ENCODE measurements around the gene CFAP44.
A peak's percentile ranks its signal among the peaks of the same experiment; 100 is the strongest.
"Not testable (repeated sequence)": the region's sequence is repeated elsewhere in the genome, so short reads cannot be mapped to it uniquely, and the experiment has no call there.

The CFAP44 gene

GRCh38 chr3:113441051-113441770 lies at the start of gene CFAP44:
TSS of gene CFAP44 (minus strand) at chr3:113441493. CDS start at chr3:113433664, 7,829 bp downstream.
- peak; percentile 53 for DNase-seq

- no peak for DNase-seq
These were observed 43.9 kb upstream of the CFAP44 start for GRCh38 chr3:113485161-113485609.

GRCh38 chr3:113468539-113468938 lies 27.2 kb upstream of the CFAP44 start:
- no peak for DNase-seq

GRCh38 chr3:113461488-113461887 lies 20.2 kb upstream of the CFAP44 start:
- DNase-seq, result no peak

- DNase-seq, result not testable (repeated sequence)
These were observed 17.3 kb upstream of the CFAP44 start for GRCh38 chr3:113458554-113458953.

GRCh38 chr3:113455446-113455845 lies 14.2 kb upstream of the CFAP44 start:
- DNase-seq, result no peak

GRCh38 chr3:113454630-113455029 lies 13.3 kb upstream of the CFAP44 start:
- no peak for DNase-seq

GRCh38 chr3:113454057-113454456 lies 12.8 kb upstream of the CFAP44 start:
- DNase-seq, result no peak

- no peak for DNase-seq
These were observed 9.6 kb upstream of the CFAP44 start for GRCh38 chr3:113450911-113451310.

GRCh38 chr3:113439606-113440005 lies 1.7 kb downstream of the CFAP44 start:
- no peak for DNase-seq

- DNase-seq, result no peak
These were observed 3.1 kb downstream of the CFAP44 start for GRCh38 chr3:113438224-113438623.

- no peak for DNase-seq
These were observed 3.9 kb downstream of the CFAP44 start for GRCh38 chr3:113437411-113437810.

GRCh38 chr3:113436809-113437208 lies 4.5 kb downstream of the CFAP44 start:
- peak; percentile 72 for DNase-seq

- no peak for DNase-seq
These were observed 9.5 kb downstream of the CFAP44 start for GRCh38 chr3:113431811-113432210.

GRCh38 chr3:113428581-113428980 lies 12.7 kb downstream of the CFAP44 start:
- DNase-seq, result peak; percentile 63

GRCh38 chr3:113423699-113424098 lies 17.6 kb downstream of the CFAP44 start:
- no peak for DNase-seq

- no peak for DNase-seq
These were observed 20.2 kb downstream of the CFAP44 start for GRCh38 chr3:113421082-113421481.

- no peak for DNase-seq
These were observed 31.6 kb downstream of the CFAP44 start for GRCh38 chr3:113409676-113410075.

GRCh38 chr3:113405180-113405579 lies 36.1 kb downstream of the CFAP44 start:
- peak; percentile 29 for DNase-seq

GRCh38 chr3:113404637-113405036 lies 36.7 kb downstream of the CFAP44 start:
- no peak for DNase-seq

All from NCI-H226 (cell line).